Measurements from ENCODE around the gene CHIC1.

DNA sequence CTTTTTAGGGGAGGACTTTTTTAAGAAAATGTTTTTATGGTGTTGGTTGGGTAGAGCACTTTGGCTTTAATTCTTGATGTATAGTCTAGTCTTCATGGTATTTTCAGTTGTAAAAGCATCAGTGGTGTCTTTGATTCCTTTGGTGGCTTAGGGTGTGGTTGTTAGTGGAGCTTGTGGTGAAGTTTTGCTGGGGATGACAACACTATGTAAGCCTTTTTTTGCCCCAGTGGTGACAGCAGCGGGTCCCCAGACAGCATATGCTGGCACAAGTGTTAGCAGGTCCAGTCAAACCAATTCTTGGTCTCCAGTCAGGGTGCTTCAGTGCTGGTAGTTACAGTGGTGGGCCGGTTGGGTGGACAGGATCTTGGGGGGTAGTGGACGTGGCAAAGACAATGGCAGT, 52.0 kb downstream of the CHIC1 start:
- no peak for TF ChIP-seq ARNTL (CRISPR knock-in tag; IDR thresholded peaks at IDR 0.05; ENCODE audit: borderline replicate concordance, low read depth)
- TF ChIP-seq, protein P1, sequence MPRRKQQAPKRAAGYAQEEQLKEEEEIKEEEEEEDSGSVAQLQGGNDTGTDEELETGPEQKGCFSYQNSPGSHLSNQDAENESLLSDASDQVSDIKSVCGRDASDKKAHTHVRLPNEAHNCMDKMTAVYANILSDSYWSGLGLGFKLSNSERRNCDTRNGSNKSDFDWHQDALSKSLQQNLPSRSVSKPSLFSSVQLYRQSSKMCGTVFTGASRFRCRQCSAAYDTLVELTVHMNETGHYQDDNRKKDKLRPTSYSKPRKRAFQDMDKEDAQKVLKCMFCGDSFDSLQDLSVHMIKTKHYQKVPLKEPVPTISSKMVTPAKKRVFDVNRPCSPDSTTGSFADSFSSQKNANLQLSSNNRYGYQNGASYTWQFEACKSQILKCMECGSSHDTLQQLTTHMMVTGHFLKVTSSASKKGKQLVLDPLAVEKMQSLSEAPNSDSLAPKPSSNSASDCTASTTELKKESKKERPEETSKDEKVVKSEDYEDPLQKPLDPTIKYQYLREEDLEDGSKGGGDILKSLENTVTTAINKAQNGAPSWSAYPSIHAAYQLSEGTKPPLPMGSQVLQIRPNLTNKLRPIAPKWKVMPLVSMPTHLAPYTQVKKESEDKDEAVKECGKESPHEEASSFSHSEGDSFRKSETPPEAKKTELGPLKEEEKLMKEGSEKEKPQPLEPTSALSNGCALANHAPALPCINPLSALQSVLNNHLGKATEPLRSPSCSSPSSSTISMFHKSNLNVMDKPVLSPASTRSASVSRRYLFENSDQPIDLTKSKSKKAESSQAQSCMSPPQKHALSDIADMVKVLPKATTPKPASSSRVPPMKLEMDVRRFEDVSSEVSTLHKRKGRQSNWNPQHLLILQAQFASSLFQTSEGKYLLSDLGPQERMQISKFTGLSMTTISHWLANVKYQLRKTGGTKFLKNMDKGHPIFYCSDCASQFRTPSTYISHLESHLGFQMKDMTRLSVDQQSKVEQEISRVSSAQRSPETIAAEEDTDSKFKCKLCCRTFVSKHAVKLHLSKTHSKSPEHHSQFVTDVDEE (CRISPR knock-in tag; IDR thresholded peaks at IDR 0.05) = no peak
- TF ChIP-seq ESRRG (CRISPR knock-in tag; IDR thresholded peaks at IDR 0.05) = no peak
- TF ChIP-seq PPARA (CRISPR knock-in tag; IDR thresholded peaks at IDR 0.05; ENCODE audit: borderline replicate concordance) = no peak
- TF ChIP-seq TOX (CRISPR knock-in tag; IDR thresholded peaks at IDR 0.05; ENCODE audit: borderline replicate concordance) = no peak
- no peak for TF ChIP-seq SNAI2 (CRISPR knock-in tag; IDR thresholded peaks at IDR 0.05)
- no peak for TF ChIP-seq ZNF70 (CRISPR knock-in tag; IDR thresholded peaks at IDR 0.05)
- no peak for TF ChIP-seq RARB (CRISPR knock-in tag; IDR thresholded peaks at IDR 0.05)

Data from SK-N-SH treated with all-trans-retinoic acid at 6 μM for 48 hours (cell line).